Keratinocyte (primary cell): ENCODE measurements around the gene LRP1B. TPM values are rescaled to one million over a fixed set of nuclear protein-coding genes. Genes with fewer than 3 reads are reported as not detected.

Experiments used
- DNase-seq: peaks from one replicate; pipeline ENCODE4 v3.0.0-alpha.2; 2011; ENCODE audit warnings: low read depth, missing footprints, low spot score
- FAIRE-seq: peaks from 2 replicates; lab custom pipeline; 2011; peaks lifted over from hg19 to GRCh38; lab: Jason Lieb, UNC
- H2AFZ ChIP-seq: 2 replicates; pipeline ENCODE4 v1.6.0; 2012; ENCODE audit warnings: low read length, control low read depth, inconsistent platforms; ENCODE audit not compliant: control insufficient read depth
- H3K27ac ChIP-seq: 2 replicates; pipeline ENCODE4 v1.5.1; 2011; ENCODE audit warnings: low read length; ENCODE audit not compliant: control insufficient read depth, insufficient read depth
- H3K27me3 ChIP-seq: 3 replicates; pipeline ENCODE4 v1.6.0; 2011; ENCODE audit warnings: low read length; ENCODE audit not compliant: control insufficient read depth, insufficient read depth; ENCODE audit errors: extremely low read depth
- H3K36me3 ChIP-seq, 2 experiments: 2 replicates in 1 of 2; 3 replicates in 1 of 2; pipeline ENCODE4 v1.5.1; 2011; ENCODE audit warnings: low read length in 2 of 2, mild to moderate bottlenecking in 1 of 2; ENCODE audit not compliant: control insufficient read depth in 2 of 2, insufficient read depth in 2 of 2; ENCODE audit errors: extremely low read depth in 1 of 2
- H3K4me1 ChIP-seq: 3 replicates; pipeline ENCODE4 v1.5.1; 2011; ENCODE audit warnings: low read length; ENCODE audit not compliant: control insufficient read depth, insufficient read depth; ENCODE audit errors: extremely low read depth
- H3K4me2 ChIP-seq: 3 replicates; pipeline ENCODE4 v1.6.0; 2011; ENCODE audit warnings: low read depth, low read length; ENCODE audit not compliant: control insufficient read depth, insufficient read depth; ENCODE audit errors: extremely low read depth
- H3K4me3 ChIP-seq, 3 experiments: fragments of 200-600 bp in 1 of 3; sonication (generic) in 1 of 3; 2 replicates in 2 of 3; 3 replicates in 1 of 3; pipeline ENCODE4 v1.5.1; 2011 to 2016; ENCODE audit warnings: low read length in 3 of 3, mild to moderate bottlenecking in 3 of 3, control low read depth in 2 of 3, inconsistent platforms in 1 of 3, low read depth in 1 of 3, mixed read lengths in 1 of 3, mixed run types in 1 of 3, moderate library complexity in 1 of 3; ENCODE audit not compliant: control insufficient read depth in 2 of 3, insufficient read depth in 2 of 3; ENCODE audit errors: extremely low read depth in 1 of 3
- H3K79me2 ChIP-seq: 2 replicates; pipeline ENCODE4 v1.6.0; 2012; ENCODE audit warnings: low read length; ENCODE audit not compliant: control insufficient read depth, insufficient read depth
- H3K9ac ChIP-seq: 3 replicates; pipeline ENCODE4 v1.6.0; 2011; ENCODE audit warnings: low read length; ENCODE audit not compliant: control insufficient read depth, insufficient read depth; ENCODE audit errors: extremely low read depth
- H3K9me1 ChIP-seq: 3 replicates; pipeline ENCODE4 v1.6.0; 2011; ENCODE audit warnings: low read length; ENCODE audit not compliant: control insufficient read depth, insufficient read depth; ENCODE audit errors: extremely low read depth
- H3K9me3 ChIP-seq: 2 replicates; pipeline ENCODE4 v1.5.1; 2012; ENCODE audit warnings: low read depth, low read length; ENCODE audit not compliant: control insufficient read depth
- H4K20me1 ChIP-seq: 3 replicates; pipeline ENCODE4 v1.6.0; 2011; ENCODE audit warnings: low read length; ENCODE audit not compliant: control insufficient read depth, insufficient read depth; ENCODE audit errors: extremely low read depth
- CTCF ChIP-seq, 3 experiments: IDR thresholded peaks in 1 of 3; conservative IDR thresholded peaks in 1 of 3; optimal IDR thresholded peaks in 1 of 3; 2 replicates in 2 of 3; 3 replicates in 1 of 3; pipeline versions ENCODE3 to v1.5.1; 2011; ENCODE audit warnings: low read length in 3 of 3, mild to moderate bottlenecking in 3 of 3, moderate library complexity in 2 of 3, control low read depth in 1 of 3, inconsistent platforms in 1 of 3; ENCODE audit not compliant: insufficient read depth in 2 of 3; ENCODE audit errors: extremely low read depth in 1 of 3
- EZH2 ChIP-seq: IDR thresholded peaks from one replicate; pipeline ENCODE4 v1.6.1; 2012; ENCODE audit warnings: inconsistent platforms, mild to moderate bottlenecking, low read length, moderate library complexity
- dilution Hi-C: fragments of 300-500 bp; cut with MboI; formaldehyde crosslinking; loops from one replicate; pipeline ENCODE4 v1.7.0; 2020; ENCODE audit warnings: low sequenced_read_pairs; ENCODE audit not compliant: extremely low pct_ligation_motif_present
- polyA plus RNA-seq, 5 experiments: library from polyadenylated mRNA; depleted of rRNA in 3 of 5; stranded (reverse) in 3 of 5; stranded (forward) in 1 of 5; unstranded in 1 of 5; fragments of >200 nt; gene quantifications; 1 replicate in 1 of 5; 2 replicates in 3 of 5; 3 replicates in 1 of 5; pipeline versions ENCODE4 v1.2.1 to v1.2.3, GENCODE V29; 2011 to 2012; ENCODE audit warnings: missing spikeins in 2 of 5, low read depth in 1 of 5, low replicate concordance in 1 of 5

The LRP1B gene
- polyA plus RNA-seq, 1 donor (not counting 4 experiments of a cell fraction or from before 2014, with no cell fraction given): not detected

- Histone ChIP-seq H4K20me1 (no peaks in the 10 kb centered on the region), H3K27ac (no peak overlapping the region), H3K27me3 (no peaks in the 10 kb centered on the region), H3K9me1 (no peaks in the 10 kb centered on the region), H3K79me2 (no peaks in the 10 kb centered on the region), H3K4me1 (no peaks in the 10 kb centered on the region), H3K9ac (no peak overlapping the region), H3K4me3 (no peak overlapping the region), H2AFZ (no peak overlapping the region), H3K9me3 (no peaks in the 10 kb centered on the region), H3K4me2 (no peak overlapping the region), H3K36me3 (no peaks in the 10 kb centered on the region)
- DNase-seq: no peak
- dilution Hi-C loops: no loop called here
- TF ChIP-seq EZH2 (no peak), CTCF (optimal IDR thresholded peaks at IDR 0.05 in 1 of 3, IDR thresholded peaks at IDR 0.05 in 1 of 3, conservative IDR thresholded peaks at IDR 0.05 in 1 of 3; ENCODE audit: extremely low read depth in 1 of 3, insufficient read depth in 2 of 3, low read length in 3 of 3) (no peak)
- FAIRE-seq: no peak
These were observed 1634.1 kb downstream of the LRP1B start for GRCh38 chr2:140496714-140497113.

- dilution Hi-C loops: no loop called here
These were observed 1638.9 kb downstream of the LRP1B start for GRCh38 chr2:140491876-140492275.

More at GRCh38 chr2:140491876-140492275, 1638.9 kb downstream of the LRP1B start:
- no peaks in the 10 kb centered on the region for H3K27me3 ChIP-seq
- no peak overlapping the region for H3K27ac ChIP-seq
- DNase-seq: no peak
- no peak overlapping the region for H2AFZ ChIP-seq
- no peaks in the 10 kb centered on the region for H3K4me1 ChIP-seq
- no peak for TF ChIP-seq CTCF (optimal IDR thresholded peaks at IDR 0.05 in 1 of 3, IDR thresholded peaks at IDR 0.05 in 1 of 3, conservative IDR thresholded peaks at IDR 0.05 in 1 of 3; ENCODE audit: extremely low read depth in 1 of 3, insufficient read depth in 2 of 3, low read length in 3 of 3)
- no peak for TF ChIP-seq EZH2
- no peak for FAIRE-seq
- no peaks in the 10 kb centered on the region for H3K9me1 ChIP-seq
- H3K9me3 ChIP-seq: no peaks in the 10 kb centered on the region
- no peaks in the 10 kb centered on the region for H3K36me3 ChIP-seq
- no peak overlapping the region for H3K9ac ChIP-seq
- no peak overlapping the region for H3K4me2 ChIP-seq
- no peaks in the 10 kb centered on the region for H4K20me1 ChIP-seq
- H3K79me2 ChIP-seq: no peaks in the 10 kb centered on the region
- H3K4me3 ChIP-seq: no peak overlapping the region
